Urinary bladder (tissue), 4 donors: Measurements from ENCODE around the gene FAM209B. TPM values are rescaled to one million over a fixed set of nuclear protein-coding genes. Genes with fewer than 3 reads are reported as not detected.
"Not testable (repeated sequence)": the region's sequence is repeated elsewhere in the genome, so short reads cannot be mapped to it uniquely, and the experiment has no call there.

ENCODE experiments used
- DNase-seq: peaks from one replicate; pipeline ENCODE4 v3.0.0-alpha.2; 2015; ENCODE audit errors: extremely low spot score
- H3K27ac ChIP-seq: one replicate; pipeline ENCODE4 v1.5.1; 2013; ENCODE audit warnings: low read depth, mild to moderate bottlenecking, moderate library complexity
- H3K36me3 ChIP-seq: one replicate; pipeline ENCODE4 v1.6.1; 2013; ENCODE audit warnings: mild to moderate bottlenecking, moderate library complexity; ENCODE audit not compliant: insufficient read depth
- H3K4me1 ChIP-seq: one replicate; pipeline ENCODE4 v1.6.1; 2013; ENCODE audit warnings: mild to moderate bottlenecking, moderate library complexity; ENCODE audit not compliant: insufficient read depth
- H3K4me3 ChIP-seq: one replicate; pipeline ENCODE4 v1.5.1; 2013; ENCODE audit warnings: low read depth, low read length
- WGBS: extraction: QIAGEN DNeasy Blood & Tissue Kit; methylation state at CpG from one replicate; pipeline ENCODE4 v1.1.7; 2013; 5-methylcytosine and 5-hydroxymethylcytosine counted together
- polyA plus RNA-seq: library from polyadenylated mRNA; stranded (reverse); fragments of 200-250 nt; gene quantifications from one replicate; pipeline ENCODE4 v1.2.3, GENCODE V29; 2013
- total RNA-seq: library from RNA; depleted of rRNA; stranded (reverse); fragments of >200 nt; gene quantifications from one replicate; pipeline ENCODE4 v1.2.3, GENCODE V29; 2014
- donor health status: healthy with polysubstance abuse.
- donor health status: healthy.

FAM209B gene
- total and polyA plus RNA-seq, 2 donors = 0.28 TPM; not detected in 1

DNA sequence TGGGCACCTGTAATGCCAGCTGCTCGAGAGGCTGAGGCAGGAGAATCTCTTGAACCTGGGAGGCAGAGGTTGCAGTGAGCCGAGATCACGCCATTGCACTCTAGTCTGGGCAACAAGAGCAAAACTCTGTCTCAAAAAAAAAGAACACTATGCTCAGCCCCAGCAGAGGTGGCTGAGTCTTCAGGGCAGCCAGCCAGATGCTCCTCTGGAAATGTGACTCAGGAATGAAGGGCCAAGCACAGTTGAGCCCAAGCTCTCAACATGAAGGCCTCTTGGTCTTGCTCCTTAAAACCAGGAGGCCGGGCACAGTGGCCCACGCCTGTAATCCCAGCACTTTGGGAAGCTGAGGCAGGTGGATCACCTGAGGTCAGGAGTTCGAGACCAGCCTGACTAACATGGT, 31.5 kb downstream of the FAM209B start:
- not testable (repeated sequence) for H3K4me1 ChIP-seq, H3K36me3 ChIP-seq, H3K27ac ChIP-seq, H3K4me3 ChIP-seq, DNase-seq
- 94% methylated on average over 6 of the region's 6 CpGs for WGBS

DNA sequence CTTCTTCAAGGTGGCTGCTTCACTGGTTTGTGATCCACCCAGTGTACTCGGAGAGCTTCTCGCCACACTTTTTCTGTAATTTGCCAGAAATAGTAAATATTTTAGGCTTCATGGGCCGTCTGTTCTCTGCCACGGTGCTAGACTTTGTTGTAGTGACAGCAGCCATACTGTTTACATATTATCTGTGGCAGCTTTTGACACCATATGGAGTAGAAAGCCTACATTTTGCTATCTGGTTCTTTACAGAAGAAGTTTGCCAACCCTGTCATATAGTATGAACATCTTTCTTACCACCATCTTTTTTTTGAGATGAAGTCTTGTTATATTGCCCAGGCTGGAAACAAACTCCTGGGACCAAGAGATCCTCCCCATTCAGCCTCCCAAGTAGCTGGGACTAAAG, 32.5 kb downstream of the FAM209B start:
- Histone ChIP-seq H3K27ac (no peak overlapping the region), H3K36me3 (no peaks in the 10 kb centered on the region), H3K4me1 (no peaks in the 10 kb centered on the region), H3K4me3 (no peak overlapping the region)
- 76% methylated on average over 4 of the region's 4 CpGs for WGBS
- no peak for DNase-seq

GRCh38 chr20:56566621-56567020, 33.6 kb downstream of the FAM209B start:
- peak; percentile 43 for DNase-seq
- 49% methylated on average over 3 of the region's 3 CpGs for WGBS
- no peak overlapping the region for H3K27ac ChIP-seq

GRCh38 chr20:56570832-56571231, 37.8 kb downstream of the FAM209B start:
- H3K4me3 ChIP-seq = no peak overlapping the region
- H3K27ac ChIP-seq = no peak overlapping the region
- DNase-seq = no peak
- 1% methylated on average over 2 of the region's 2 CpGs for WGBS
- H3K36me3 ChIP-seq = no peaks in the 10 kb centered on the region
- no peaks in the 10 kb centered on the region for H3K4me1 ChIP-seq

More at GRCh38 chr20:56566621-56567020, 33.6 kb downstream of the FAM209B start:
- no peak overlapping the region for H3K4me3 ChIP-seq
- H3K4me1 ChIP-seq = no peaks in the 10 kb centered on the region
- no peaks in the 10 kb centered on the region for H3K36me3 ChIP-seq

- Histone ChIP-seq H3K36me3 (no peaks in the 10 kb centered on the region), H3K4me3 (no peak overlapping the region), H3K4me1 (no peaks in the 10 kb centered on the region), H3K27ac (no peak overlapping the region)
- DNase-seq = no peak
- 88% methylated on average over 4 of the region's 4 CpGs for WGBS
These were observed 39.1 kb downstream of the FAM209B start for GRCh38 chr20:56572172-56572571.

GRCh38 chr20:56573986-56574385, 40.9 kb downstream of the FAM209B start:
- no peak for DNase-seq
- 82% methylated on average over 5 of the region's 5 CpGs for WGBS
- Histone ChIP-seq H3K4me1 (no peaks in the 10 kb centered on the region), H3K4me3 (no peak overlapping the region), H3K36me3 (no peaks in the 10 kb centered on the region), H3K27ac (no peak overlapping the region)

- H3K27ac ChIP-seq = no peak overlapping the region
- DNase-seq = no peak
- H3K4me3 ChIP-seq = no peak overlapping the region
- H3K36me3 ChIP-seq = no peaks in the 10 kb centered on the region
- 77% methylated on average over 10 of the region's 10 CpGs for WGBS
- no peaks in the 10 kb centered on the region for H3K4me1 ChIP-seq
These were observed 41.6 kb downstream of the FAM209B start for GRCh38 chr20:56574531-56575142.

DNA sequence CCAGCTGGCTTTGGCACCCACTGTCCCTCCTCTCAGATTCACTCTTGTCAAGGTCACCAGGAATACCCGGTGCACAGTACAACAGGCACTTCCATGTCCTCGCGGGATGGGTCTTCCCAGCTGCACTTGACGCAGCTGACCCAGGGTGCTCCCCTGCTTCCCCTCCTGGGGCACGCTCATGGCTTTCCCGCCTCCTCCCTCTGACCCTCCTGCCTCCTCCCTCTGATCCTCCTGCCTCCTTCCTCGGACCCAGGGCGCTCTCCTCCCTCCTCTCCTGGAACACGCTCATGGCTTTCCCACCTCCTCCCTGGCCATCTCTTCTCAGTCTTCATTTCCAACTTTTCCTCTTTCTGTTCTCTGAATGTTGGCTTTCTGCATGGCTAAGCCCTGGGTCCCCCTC, 42.1 kb downstream of the FAM209B start:
- no peak for DNase-seq
- Histone ChIP-seq H3K4me3 (no peak overlapping the region), H3K36me3 (no peaks in the 10 kb centered on the region), H3K27ac (no peak overlapping the region), H3K4me1 (no peaks in the 10 kb centered on the region)
- WGBS = 81% methylated on average over 9 of the region's 9 CpGs

GRCh38 chr20:56575961-56576360, 42.9 kb downstream of the FAM209B start:
- DNase-seq = no peak
- Histone ChIP-seq H3K36me3 (no peaks in the 10 kb centered on the region), H3K4me1 (no peaks in the 10 kb centered on the region), H3K4me3 (no peak overlapping the region), H3K27ac (no peak overlapping the region)
- WGBS = 66% methylated on average over 4 of the region's 4 CpGs

DNA sequence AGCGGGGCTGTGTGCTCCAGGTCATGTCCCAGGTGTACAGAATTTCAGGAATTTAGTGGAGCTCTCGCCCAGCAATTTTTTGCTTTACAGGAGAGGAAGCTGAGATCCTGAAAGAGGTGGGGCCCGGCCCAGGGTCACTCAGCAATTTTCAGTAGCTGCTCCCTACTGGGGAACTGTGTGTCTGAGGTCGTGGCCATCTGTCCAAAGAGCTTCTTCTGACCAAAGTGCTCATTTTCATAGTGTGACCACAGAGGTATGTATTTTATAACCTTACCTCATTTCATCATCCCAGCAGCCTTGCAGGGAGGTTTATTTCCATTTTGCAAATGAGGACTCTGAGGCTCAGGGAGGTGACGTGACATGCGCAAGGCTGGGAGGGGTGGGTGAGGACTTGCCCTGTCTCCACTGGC, 46.3 kb downstream of the FAM209B start:
- H3K27ac ChIP-seq = no peak overlapping the region
- no peaks in the 10 kb centered on the region for H3K4me1 ChIP-seq
- WGBS = 70% methylated on average over 6 of the region's 6 CpGs
- DNase-seq = no peak
- H3K36me3 ChIP-seq = no peaks in the 10 kb centered on the region
- H3K4me3 ChIP-seq = no peak overlapping the region

- no peak for DNase-seq
- WGBS = 91% methylated on average over 12 of the region's 12 CpGs
- no peak overlapping the region for H3K27ac ChIP-seq
These were observed 47.2 kb downstream of the FAM209B start for GRCh38 chr20:56580226-56580625.

GRCh38 chr20:56581701-56582100, 48.7 kb downstream of the FAM209B start:
- no peak for DNase-seq
- H3K27ac ChIP-seq = no peak overlapping the region
- H3K36me3 ChIP-seq = no peaks in the 10 kb centered on the region
- WGBS = 42% methylated on average over 2 of the region's 2 CpGs
- no peak overlapping the region for H3K4me3 ChIP-seq
- H3K4me1 ChIP-seq = no peaks in the 10 kb centered on the region

More at GRCh38 chr20:56580226-56580625, 47.2 kb downstream of the FAM209B start:
- H3K36me3 ChIP-seq = no peaks in the 10 kb centered on the region
- no peak overlapping the region for H3K4me3 ChIP-seq
- H3K4me1 ChIP-seq = no peaks in the 10 kb centered on the region

GRCh38 chr20:56582542-56582941, 49.5 kb downstream of the FAM209B start:
- 57% methylated on average over 4 of the region's 4 CpGs for WGBS
- Histone ChIP-seq H3K4me1 (no peaks in the 10 kb centered on the region), H3K27ac (no peak overlapping the region), H3K36me3 (no peaks in the 10 kb centered on the region), H3K4me3 (no peak overlapping the region)
- no peak for DNase-seq

- no peaks in the 10 kb centered on the region for H3K4me1 ChIP-seq
- H3K4me3 ChIP-seq = no peak overlapping the region
- H3K27ac ChIP-seq = no peak overlapping the region
- WGBS = 85% methylated on average over 5 of the region's 5 CpGs
- DNase-seq = no peak
- no peaks in the 10 kb centered on the region for H3K36me3 ChIP-seq
These were observed 51.9 kb downstream of the FAM209B start for GRCh38 chr20:56584916-56585315.
